H9 (cell line): Measurements from ENCODE around the gene GM2A. TPM values are rescaled to one million over a fixed set of nuclear protein-coding genes. Genes with fewer than 3 reads are reported as not detected.

Experiments used
- DNase-seq: peaks from one replicate; pipeline ENCODE4 v3.0.0-alpha.2; 2017
- H2AFZ ChIP-seq: one replicate; pipeline ENCODE4 v1.6.1; 2013; ENCODE audit warnings: mild to moderate bottlenecking, low read length, control low read depth, moderate library complexity
- H2AK5ac ChIP-seq: 2 replicates; pipeline ENCODE4 v1.6.1; 2013; ENCODE audit warnings: low read length, control low read depth, mixed read lengths; ENCODE audit not compliant: insufficient read length
- H2BK120ac ChIP-seq: one replicate; pipeline ENCODE4 v1.6.1; 2013; ENCODE audit warnings: low read depth, mild to moderate bottlenecking, low read length, control low read depth, inconsistent platforms; ENCODE audit not compliant: poor library complexity, severe bottlenecking
- H2BK12ac ChIP-seq: 2 replicates; pipeline ENCODE4 v1.6.1; 2013; ENCODE audit warnings: low read length, control low read depth, mixed read lengths, low read depth; ENCODE audit not compliant: insufficient read length
- H2BK15ac ChIP-seq: 2 replicates; pipeline ENCODE4 v1.6.1; 2013; ENCODE audit warnings: low read depth, low read length, control low read depth
- H2BK20ac ChIP-seq: one replicate; pipeline ENCODE4 v1.6.1; 2013; ENCODE audit warnings: low read depth, mild to moderate bottlenecking, low read length, control low read depth, inconsistent platforms; ENCODE audit not compliant: poor library complexity, severe bottlenecking
- H2BK5ac ChIP-seq: 2 replicates; pipeline ENCODE4 v1.6.1; 2013; ENCODE audit warnings: low read length, control low read depth, mixed read lengths; ENCODE audit not compliant: insufficient read length
- H3K14ac ChIP-seq: 2 replicates; pipeline ENCODE4 v1.6.1; 2013; ENCODE audit warnings: low read length, control low read depth; ENCODE audit not compliant: insufficient read depth
- H3K18ac ChIP-seq: 2 replicates; pipeline ENCODE4 v1.6.1; 2013; ENCODE audit warnings: low read depth, mild to moderate bottlenecking, mixed read lengths, low read length, control low read depth; ENCODE audit not compliant: insufficient read length
- H3K23ac ChIP-seq: 2 replicates; pipeline ENCODE4 v1.6.1; 2013; ENCODE audit warnings: low read length, control low read depth, mixed read lengths, low read depth; ENCODE audit not compliant: insufficient read length
- H3K23me2 ChIP-seq: 2 replicates; pipeline ENCODE4 v1.6.1; 2013; ENCODE audit warnings: low read depth, mild to moderate bottlenecking, mixed read lengths, low read length, control low read depth; ENCODE audit not compliant: insufficient read length, poor library complexity, severe bottlenecking
- H3K27ac ChIP-seq: 2 replicates; pipeline ENCODE4 v1.5.1; 2013; ENCODE audit warnings: low read length, control low read depth, mixed read lengths, low read depth; ENCODE audit not compliant: insufficient read length
- H3K27me3 ChIP-seq: 2 replicates; pipeline ENCODE4 v1.6.1; 2013; ENCODE audit warnings: low read length, control low read depth, inconsistent platforms; ENCODE audit not compliant: insufficient read depth
- H3K4ac ChIP-seq: 2 replicates; pipeline ENCODE4 v1.6.1; 2013; ENCODE audit warnings: low read depth, mild to moderate bottlenecking, control low read depth, inconsistent platforms, low read length, moderate library complexity
- H3K4me1 ChIP-seq: 2 replicates; pipeline ENCODE4 v1.6.1; 2013; ENCODE audit warnings: low read length, control low read depth, inconsistent platforms; ENCODE audit not compliant: insufficient read depth
- H3K4me2 ChIP-seq: 2 replicates; pipeline ENCODE4 v1.6.1; 2013; ENCODE audit warnings: low read length, control low read depth, mixed read lengths; ENCODE audit not compliant: insufficient read length, insufficient read depth
- H3K56ac ChIP-seq: 2 replicates; pipeline ENCODE4 v1.6.1; 2013; ENCODE audit warnings: low read depth, mild to moderate bottlenecking, mixed read lengths, low read length, control low read depth; ENCODE audit not compliant: insufficient read length
- H3K79me1 ChIP-seq: 2 replicates; pipeline ENCODE4 v1.6.1; 2013; ENCODE audit warnings: low read depth, mild to moderate bottlenecking, moderate library complexity, low read length, control low read depth, inconsistent platforms; ENCODE audit not compliant: insufficient read depth, poor library complexity, severe bottlenecking
- H3K79me2 ChIP-seq: 2 replicates; pipeline ENCODE4 v1.6.1; 2013; ENCODE audit warnings: low read length, control low read depth, inconsistent platforms; ENCODE audit not compliant: insufficient read depth
- H3K9ac ChIP-seq: 2 replicates; pipeline ENCODE4 v1.6.1; 2013; ENCODE audit warnings: low read length, control low read depth, mixed read lengths; ENCODE audit not compliant: insufficient read length; ENCODE audit errors: extremely low read depth
- H3K9me3 ChIP-seq: one replicate; pipeline ENCODE4 v1.6.1; 2013; ENCODE audit warnings: low read depth, low read length, inconsistent platforms; ENCODE audit not compliant: control insufficient read depth
- H3T11ph ChIP-seq: one replicate; pipeline ENCODE4 v1.6.1; 2013; ENCODE audit warnings: mild to moderate bottlenecking, low read length, control low read depth, inconsistent platforms
- H4K20me1 ChIP-seq: one replicate; pipeline ENCODE4 v1.6.1; 2013; ENCODE audit not compliant: control insufficient read depth, insufficient read length, insufficient read depth
- H4K5ac ChIP-seq: 2 replicates; pipeline ENCODE4 v1.6.1; 2013; ENCODE audit warnings: low read depth, mild to moderate bottlenecking, mixed read lengths, low read length, control low read depth; ENCODE audit not compliant: insufficient read length
- H4K8ac ChIP-seq: replicated peaks from 2 replicates; pipeline ENCODE4 v1.6.1; 2013; ENCODE audit warnings: low read length, control low read depth, mixed read lengths, low read depth; ENCODE audit not compliant: insufficient read length
- H4K91ac ChIP-seq: 2 replicates; pipeline ENCODE4 v1.6.1; 2013; ENCODE audit warnings: low read depth, mild to moderate bottlenecking, moderate library complexity, mixed read lengths, low read length, control low read depth; ENCODE audit not compliant: insufficient read length
- H3K27ac Mint-ChIP-seq, 3 experiments: 2 replicates in 2 of 3; 3 replicates in 1 of 3; pipeline ENCODE4 v1.8.0; 2020 to 2021; ENCODE audit warnings: mixed read lengths in 3 of 3, mild to moderate bottlenecking in 1 of 3, moderate library complexity in 1 of 3
- H3K27me3 Mint-ChIP-seq: 2 replicates; pipeline ENCODE4 v1.8.0; 2021; ENCODE audit warnings: low read depth, mild to moderate bottlenecking, moderate library complexity, mixed read lengths
- H3K36me3 Mint-ChIP-seq, 3 experiments: 2 replicates in 2 of 3; 3 replicates in 1 of 3; pipeline ENCODE4 v1.8.0; 2020 to 2021; ENCODE audit warnings: low read depth in 3 of 3, mixed read lengths in 3 of 3; ENCODE audit not compliant: insufficient read depth in 1 of 3
- H3K4me1 Mint-ChIP-seq, 2 experiments: 2 replicates each; pipeline ENCODE4 v1.8.0; 2020; ENCODE audit warnings: mixed read lengths in 2 of 2
- H3K4me3 Mint-ChIP-seq, 2 experiments: 2 replicates in 1 of 2; 3 replicates in 1 of 2; pipeline ENCODE4 v1.8.0; 2020 to 2021; ENCODE audit warnings: mild to moderate bottlenecking in 2 of 2, mixed read lengths in 2 of 2, moderate library complexity in 1 of 2
- H3K9me3 Mint-ChIP-seq, 2 experiments: 2 replicates in 1 of 2; 3 replicates in 1 of 2; pipeline ENCODE4 v1.8.0; 2020; ENCODE audit warnings: mild to moderate bottlenecking in 2 of 2, mixed read lengths in 2 of 2, moderate library complexity in 1 of 2
- WGBS: extraction: QIAGEN DNeasy Blood & Tissue Kit; methylation state at CpG from one replicate; pipeline ENCODE4 v1.1.7; 2013; ENCODE audit warnings: missing lambda C conversion rate, low lambda C conversion rate, mixed read lengths; ENCODE audit not compliant: insufficient read length; ENCODE audit errors: extremely low coverage; 5-methylcytosine and 5-hydroxymethylcytosine counted together
- total RNA-seq: library from RNA; stranded (reverse); gene quantifications from 2 replicates; pipeline ENCODE4 v1.2.1, GENCODE V29; 2021
- TF ChIP-seq, protein P1 (sequence below): fragments of 200-600 bp; sonication (generic); conservative IDR thresholded peaks from 3 replicates; pipeline ENCODE4 v1.8.0; 2021; ENCODE audit warnings: antibody characterized with exemption, mild to moderate bottlenecking

The GM2A gene
- total RNA-seq, 1 experiment from 2014 or later: 27.8 TPM

DNA sequence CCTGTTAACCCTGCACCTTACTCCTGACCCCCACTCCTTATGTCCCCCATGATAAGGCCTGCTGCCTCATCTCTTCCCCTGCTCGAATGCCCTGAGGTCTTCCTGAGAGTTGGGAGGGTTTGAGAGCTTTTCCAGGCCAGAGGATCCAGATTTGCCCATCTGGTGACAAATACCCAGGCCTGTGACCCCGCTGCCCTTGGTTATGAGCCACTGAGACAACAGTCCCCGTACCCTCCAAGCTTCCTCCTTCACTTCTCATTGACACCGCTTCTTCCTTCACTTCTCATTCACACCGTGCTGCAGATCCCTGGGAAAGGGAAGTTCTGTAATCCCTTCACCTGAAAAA is 593 bp downstream of the GM2A start:
- Histone ChIP-seq H4K5ac (no peak overlapping the region), H4K91ac (no peak overlapping the region), H2BK5ac (no peak overlapping the region), H3K14ac (no peak overlapping the region), H3K23me2 (peaks cover 9% of the 10 kb centered on the region), H3T11ph (no peak overlapping the region), H2BK15ac (no peak overlapping the region), H4K20me1 (no peaks in the 10 kb centered on the region), H3K56ac (no peak overlapping the region), H3K18ac (no peak overlapping the region), H2BK120ac (no peak overlapping the region), H4K8ac (no peak overlapping the region), H3K79me1 (no peaks in the 10 kb centered on the region), H3K4me1 (peaks cover 3% of the 10 kb centered on the region; the same call in 1 of the 2 replicates), H2AK5ac (no peak overlapping the region), H3K27ac (no peak overlapping the region), H3K9ac (peak overlapping the region; percentile 65), H3K23ac (no peak overlapping the region), H3K27me3 (no peaks in the 10 kb centered on the region), H3K4ac (no peak overlapping the region), H3K4me2 (peak overlapping the region; percentile 82), H3K9me3 (no peaks in the 10 kb centered on the region), H2AFZ (no peak overlapping the region), H3K79me2 (no peaks in the 10 kb centered on the region; the same call in 1 of the 2 replicates), H2BK12ac (no peak overlapping the region), H2BK20ac (no peak overlapping the region)
- DNase-seq: no peak
- WGBS: no CpG with 5 or more reads among the region's 5 CpGs
- Mint-ChIP-seq H3K4me1 (peaks cover 39 to 40% of the 10 kb centered on the region in 2 experiments), H3K27ac (peak overlapping the region; percentile 73 to 95 (median 94); a peak in 5 of 7 replicates), H3K9me3 (no peaks in the 10 kb centered on the region), H3K27me3 (no peaks in the 10 kb centered on the region), H3K4me3 (peak overlapping the region; percentile 83 to 84), H3K36me3 (no peaks in the 10 kb centered on the region; a peak in 1 of 7 replicates)
- TF ChIP-seq, protein P1, sequence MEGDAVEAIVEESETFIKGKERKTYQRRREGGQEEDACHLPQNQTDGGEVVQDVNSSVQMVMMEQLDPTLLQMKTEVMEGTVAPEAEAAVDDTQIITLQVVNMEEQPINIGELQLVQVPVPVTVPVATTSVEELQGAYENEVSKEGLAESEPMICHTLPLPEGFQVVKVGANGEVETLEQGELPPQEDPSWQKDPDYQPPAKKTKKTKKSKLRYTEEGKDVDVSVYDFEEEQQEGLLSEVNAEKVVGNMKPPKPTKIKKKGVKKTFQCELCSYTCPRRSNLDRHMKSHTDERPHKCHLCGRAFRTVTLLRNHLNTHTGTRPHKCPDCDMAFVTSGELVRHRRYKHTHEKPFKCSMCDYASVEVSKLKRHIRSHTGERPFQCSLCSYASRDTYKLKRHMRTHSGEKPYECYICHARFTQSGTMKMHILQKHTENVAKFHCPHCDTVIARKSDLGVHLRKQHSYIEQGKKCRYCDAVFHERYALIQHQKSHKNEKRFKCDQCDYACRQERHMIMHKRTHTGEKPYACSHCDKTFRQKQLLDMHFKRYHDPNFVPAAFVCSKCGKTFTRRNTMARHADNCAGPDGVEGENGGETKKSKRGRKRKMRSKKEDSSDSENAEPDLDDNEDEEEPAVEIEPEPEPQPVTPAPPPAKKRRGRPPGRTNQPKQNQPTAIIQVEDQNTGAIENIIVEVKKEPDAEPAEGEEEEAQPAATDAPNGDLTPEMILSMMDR: no peak
